ENCODE data around the gene PRKCB.

PRKCB gene

DNA sequence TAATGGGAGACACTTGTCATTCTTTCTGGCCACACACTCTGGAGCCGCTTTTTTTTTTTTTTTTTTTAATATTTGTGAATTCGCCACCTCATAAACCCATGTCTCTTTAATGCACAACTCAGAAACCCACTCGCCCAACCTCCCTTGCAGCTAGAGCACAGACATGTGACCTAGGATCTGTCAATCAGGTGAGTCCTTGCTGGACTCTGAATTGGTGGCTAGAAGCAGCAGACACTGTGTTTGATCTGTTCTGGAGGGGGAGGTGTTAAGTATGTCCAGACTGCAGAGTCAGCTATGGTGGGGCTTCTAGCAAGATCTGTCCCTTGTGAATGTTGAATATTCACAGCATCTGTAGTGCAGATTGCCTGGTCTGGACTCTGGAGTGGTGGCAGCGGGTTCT, 112.1 kb downstream of the PRKCB start:
- H3K27me3 ChIP-seq (ENCODE audit: control insufficient read depth in 5 of 5, insufficient read depth in 4 of 5, low read length in 5 of 5) = no peaks in the 10 kb centered on the region

DNA sequence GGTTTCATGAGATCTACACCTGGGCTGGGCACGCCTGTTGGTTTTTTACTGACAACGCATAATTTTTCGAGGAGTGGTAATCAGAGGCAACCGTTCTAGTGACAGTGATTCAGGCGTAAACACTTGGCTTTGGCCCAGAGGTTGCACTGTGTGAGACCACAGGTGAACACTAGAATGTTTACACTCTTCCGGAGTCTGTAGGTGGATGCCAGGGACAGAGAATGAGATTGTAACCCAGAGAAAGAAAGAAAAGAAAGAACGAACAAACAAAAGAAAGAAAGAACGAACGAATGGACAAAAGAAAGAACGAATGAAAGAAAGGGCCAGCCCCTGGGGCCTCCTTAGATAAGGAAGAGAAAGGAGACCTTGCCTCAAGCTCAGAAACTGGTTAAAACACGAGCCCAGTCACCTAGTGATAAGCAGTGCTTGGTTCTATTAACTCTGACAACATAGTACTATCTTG, 113.2 kb downstream of the PRKCB start:
- Histone ChIP-seq H3K27ac (ENCODE audit: low read depth, low read length) (no peak overlapping the region), H3K36me3 (ENCODE audit: control insufficient read depth in 5 of 5, insufficient read depth in 5 of 5, low read length in 5 of 5) (no peaks in the 10 kb centered on the region), H3K9ac (ENCODE audit: low read length in 5 of 5) (no peak overlapping the region), H3K4me1 (ENCODE audit: control insufficient read depth in 5 of 5, insufficient read depth in 5 of 5, low read length in 5 of 5) (peaks cover 0 to 12% (median 0%) of the 10 kb centered on the region in 5 donors), H3K4me3 (ENCODE audit: low read depth in 1 of 5, low read length in 5 of 5) (no peak overlapping the region), H3K9me3 (ENCODE audit: control insufficient read depth in 5 of 5, low read length in 5 of 5) (no peaks in the 10 kb centered on the region), H3K27me3 (ENCODE audit: control insufficient read depth in 5 of 5, insufficient read depth in 4 of 5, low read length in 5 of 5) (peaks cover 0 to 2% (median 0%) of the 10 kb centered on the region in 5 donors)

More for the DNA sequence above, 112.1 kb downstream of the PRKCB start:
- Histone ChIP-seq H3K4me3 (ENCODE audit: low read depth in 1 of 5, low read length in 5 of 5) (no peak overlapping the region), H3K9ac (ENCODE audit: low read length in 5 of 5) (no peak overlapping the region), H3K36me3 (ENCODE audit: control insufficient read depth in 5 of 5, insufficient read depth in 5 of 5, low read length in 5 of 5) (no peaks in the 10 kb centered on the region), H3K4me1 (ENCODE audit: control insufficient read depth in 5 of 5, insufficient read depth in 5 of 5, low read length in 5 of 5) (peaks cover 0 to 12% (median 0%) of the 10 kb centered on the region in 5 donors), H3K27ac (ENCODE audit: low read depth, low read length) (no peak overlapping the region), H3K9me3 (ENCODE audit: control insufficient read depth in 5 of 5, low read length in 5 of 5) (no peaks in the 10 kb centered on the region)

DNA sequence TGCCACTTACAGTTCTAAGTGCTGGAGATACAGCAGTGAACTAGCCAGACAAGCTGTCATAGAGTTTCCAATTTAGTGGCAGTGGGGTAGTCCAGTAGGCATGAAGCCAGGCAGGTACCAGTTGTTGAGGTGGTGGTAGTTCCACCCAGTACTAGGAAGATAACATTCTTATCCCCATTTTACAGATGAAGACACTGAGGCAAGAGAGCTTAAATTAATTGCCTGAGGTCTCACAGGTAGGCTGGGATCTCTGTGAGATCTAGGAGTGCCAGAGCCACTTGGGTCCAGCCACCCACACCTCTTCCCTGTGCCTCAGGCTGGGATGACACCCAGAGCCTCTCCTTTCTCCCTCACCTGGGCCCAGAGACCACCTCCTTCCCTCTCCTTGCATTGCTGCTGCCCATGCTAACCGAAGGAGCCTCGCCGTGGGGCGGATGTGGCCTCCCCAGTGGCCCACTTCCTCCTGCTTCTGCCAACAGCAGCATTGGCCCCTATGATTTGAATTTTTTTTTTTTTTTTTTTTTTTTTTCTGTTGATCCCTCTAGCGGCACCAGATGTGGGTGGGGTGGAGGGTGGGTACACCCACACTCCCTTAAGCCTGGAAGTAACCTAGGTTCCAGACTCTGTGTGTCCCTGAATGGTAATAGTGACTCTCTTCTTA, 114.0 kb downstream of the PRKCB start:
- H3K4me3 ChIP-seq (ENCODE audit: low read depth in 1 of 5, low read length in 5 of 5) = no peak overlapping the region
- H3K27me3 ChIP-seq (ENCODE audit: control insufficient read depth in 5 of 5, insufficient read depth in 4 of 5, low read length in 5 of 5) = peaks cover 0 to 5% (median 3%) of the 10 kb centered on the region in 5 donors

DNA sequence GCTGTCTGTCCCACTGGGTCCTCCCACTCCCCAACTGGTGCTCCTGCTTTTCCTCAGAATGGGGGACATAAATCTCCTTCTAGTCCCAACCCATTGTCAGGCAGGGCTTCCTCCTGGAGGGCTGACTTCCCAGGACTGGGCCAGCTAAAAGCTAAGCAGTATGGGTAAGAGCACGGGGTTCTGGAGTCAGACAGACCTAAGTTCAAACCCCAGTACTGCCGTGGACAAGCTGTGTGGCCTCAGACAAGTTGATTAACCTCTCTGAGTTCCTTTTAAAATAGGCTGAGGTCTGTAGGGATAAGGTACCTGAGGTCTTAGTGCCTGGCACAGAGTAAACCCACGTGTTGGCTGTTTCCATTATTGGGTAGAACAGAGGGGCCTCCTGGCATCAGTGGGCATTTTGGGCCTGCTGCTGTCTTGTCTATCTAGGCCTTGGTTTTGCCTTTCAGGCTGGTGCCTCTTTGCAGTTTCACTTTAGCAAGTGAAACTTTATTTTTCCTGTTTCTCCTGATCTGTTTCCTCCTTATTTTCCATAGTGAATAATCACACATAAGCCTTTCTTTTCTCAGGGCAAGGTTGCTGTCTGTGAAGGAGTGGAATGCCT, 114.6 kb downstream of the PRKCB start:
- H3K27me3 ChIP-seq (ENCODE audit: control insufficient read depth in 5 of 5, insufficient read depth in 4 of 5, low read length in 5 of 5) = peaks cover 0 to 5% (median 3%) of the 10 kb centered on the region in 5 donors
- no peak overlapping the region for H3K9ac ChIP-seq (ENCODE audit: low read length in 5 of 5)
- H3K4me3 ChIP-seq (ENCODE audit: low read depth in 1 of 5, low read length in 5 of 5) = no peak overlapping the region
- H3K27ac ChIP-seq (ENCODE audit: low read depth, low read length) = no peak overlapping the region
- H3K36me3 ChIP-seq (ENCODE audit: control insufficient read depth in 5 of 5, insufficient read depth in 5 of 5, low read length in 5 of 5) = no peaks in the 10 kb centered on the region
- no peaks in the 10 kb centered on the region for H3K9me3 ChIP-seq (ENCODE audit: control insufficient read depth in 5 of 5, low read length in 5 of 5)
- H3K4me1 ChIP-seq (ENCODE audit: control insufficient read depth in 5 of 5, insufficient read depth in 5 of 5, low read length in 5 of 5) = peaks cover 0 to 12% (median 0%) of the 10 kb centered on the region in 5 donors

More for the DNA sequence above, 114.0 kb downstream of the PRKCB start:
- no peak overlapping the region for H3K9ac ChIP-seq (ENCODE audit: low read length in 5 of 5)
- H3K27ac ChIP-seq (ENCODE audit: low read depth, low read length) = no peak overlapping the region
- peaks cover 0 to 12% (median 0%) of the 10 kb centered on the region in 5 donors for H3K4me1 ChIP-seq (ENCODE audit: control insufficient read depth in 5 of 5, insufficient read depth in 5 of 5, low read length in 5 of 5)
- no peaks in the 10 kb centered on the region for H3K9me3 ChIP-seq (ENCODE audit: control insufficient read depth in 5 of 5, low read length in 5 of 5)
- no peaks in the 10 kb centered on the region for H3K36me3 ChIP-seq (ENCODE audit: control insufficient read depth in 5 of 5, insufficient read depth in 5 of 5, low read length in 5 of 5)

DNA sequence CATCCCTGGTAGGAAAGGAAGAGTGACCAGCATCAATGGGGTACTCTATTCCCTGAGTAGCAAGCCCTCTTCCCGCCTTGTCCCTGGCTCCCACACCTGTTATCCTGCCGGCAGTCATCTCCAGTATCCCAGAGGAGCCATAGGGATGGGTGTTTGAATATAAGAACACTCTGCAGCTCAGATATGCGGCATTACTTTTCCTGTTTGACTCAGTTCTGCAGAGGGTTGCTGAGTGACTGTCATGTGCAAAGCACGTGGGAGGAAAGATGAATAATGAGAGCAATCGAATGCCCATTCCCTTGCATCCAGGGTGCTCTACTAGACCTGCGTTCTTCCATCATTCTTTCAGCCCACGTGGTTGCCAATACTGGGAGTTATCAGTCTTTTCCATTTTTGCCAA, 115.1 kb downstream of the PRKCB start:
- no peaks in the 10 kb centered on the region for H3K36me3 ChIP-seq (ENCODE audit: control insufficient read depth in 5 of 5, insufficient read depth in 5 of 5, low read length in 5 of 5)
- H3K9ac ChIP-seq (ENCODE audit: low read length in 5 of 5) = no peak overlapping the region
- no peaks in the 10 kb centered on the region for H3K9me3 ChIP-seq (ENCODE audit: control insufficient read depth in 5 of 5, low read length in 5 of 5)
- no peak overlapping the region for H3K4me3 ChIP-seq (ENCODE audit: low read depth in 1 of 5, low read length in 5 of 5)
- peaks cover 0 to 5% (median 3%) of the 10 kb centered on the region in 5 donors for H3K27me3 ChIP-seq (ENCODE audit: control insufficient read depth in 5 of 5, insufficient read depth in 4 of 5, low read length in 5 of 5)
- H3K4me1 ChIP-seq (ENCODE audit: control insufficient read depth in 5 of 5, insufficient read depth in 5 of 5, low read length in 5 of 5) = peaks cover 0 to 12% (median 0%) of the 10 kb centered on the region in 5 donors
- no peak overlapping the region for H3K27ac ChIP-seq (ENCODE audit: low read depth, low read length)

DNA sequence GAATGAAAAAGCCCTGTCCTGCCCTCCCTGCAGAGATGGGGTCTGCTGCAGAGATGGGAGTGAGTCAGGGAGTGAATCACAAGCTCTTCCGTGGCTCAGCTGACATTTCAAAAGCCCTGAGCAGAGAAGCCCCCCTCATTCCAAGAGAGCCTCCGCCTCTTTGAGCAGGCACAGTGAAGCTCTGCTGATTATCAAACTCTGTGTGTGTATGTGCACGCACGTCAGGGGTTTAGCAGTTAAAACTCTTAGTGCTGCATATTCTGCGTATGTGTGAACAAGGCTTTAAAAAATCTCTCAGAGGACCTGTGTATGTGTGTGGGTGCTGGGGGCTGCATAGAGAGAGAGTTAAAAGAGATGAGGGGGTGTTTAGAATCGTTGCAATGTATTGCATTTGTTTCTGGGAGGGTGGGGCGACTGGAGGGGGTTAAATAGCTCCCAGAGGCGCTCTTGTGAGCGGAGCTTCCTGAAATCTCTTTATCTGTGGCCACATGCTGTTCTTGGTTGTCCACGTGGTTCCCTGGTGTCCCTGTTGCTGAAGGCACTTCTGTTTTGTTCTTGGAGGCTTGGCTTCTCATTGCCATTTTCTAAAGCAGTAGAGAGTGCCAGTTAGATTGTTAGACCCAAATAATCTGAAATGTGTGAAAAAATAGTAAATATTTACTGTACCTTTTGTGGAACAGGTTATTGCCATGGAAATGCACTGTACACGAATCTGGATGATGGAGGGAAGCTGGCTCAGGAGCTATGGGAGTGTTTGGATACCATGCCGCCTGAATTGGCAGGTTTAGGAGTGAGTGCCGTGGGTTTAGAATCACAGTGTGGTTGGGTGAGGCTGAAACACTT, 116.6 kb downstream of the PRKCB start:
- H3K9ac ChIP-seq (ENCODE audit: low read length in 5 of 5) = no peak overlapping the region
- H3K9me3 ChIP-seq (ENCODE audit: control insufficient read depth in 5 of 5, low read length in 5 of 5) = no peaks in the 10 kb centered on the region
- peaks cover 0 to 5% (median 3%) of the 10 kb centered on the region in 5 donors for H3K27me3 ChIP-seq (ENCODE audit: control insufficient read depth in 5 of 5, insufficient read depth in 4 of 5, low read length in 5 of 5)
- no peak overlapping the region for H3K27ac ChIP-seq (ENCODE audit: low read depth, low read length)
- H3K36me3 ChIP-seq (ENCODE audit: control insufficient read depth in 5 of 5, insufficient read depth in 5 of 5, low read length in 5 of 5) = no peaks in the 10 kb centered on the region
- H3K4me3 ChIP-seq (ENCODE audit: low read depth in 1 of 5, low read length in 5 of 5) = no peak overlapping the region
- peaks cover 0 to 12% (median 0%) of the 10 kb centered on the region in 5 donors for H3K4me1 ChIP-seq (ENCODE audit: control insufficient read depth in 5 of 5, insufficient read depth in 5 of 5, low read length in 5 of 5)

DNA sequence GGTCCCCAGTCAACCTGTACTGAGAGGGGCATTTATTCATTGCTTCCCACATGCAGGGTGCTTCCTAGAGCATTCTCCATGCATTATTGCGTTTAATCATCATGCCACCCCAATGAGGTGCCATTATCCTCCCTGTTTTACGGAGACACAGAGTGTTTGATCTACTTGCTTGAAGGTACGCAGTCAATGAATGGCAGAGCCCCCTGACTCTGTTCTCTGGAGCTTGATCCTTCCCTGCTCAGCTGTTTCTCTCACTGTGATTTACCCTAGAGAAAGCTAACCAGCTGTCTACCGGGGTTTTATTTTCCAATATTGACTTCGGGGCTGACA, 117.2 kb downstream of the PRKCB start:
- H3K4me1 ChIP-seq (ENCODE audit: control insufficient read depth in 5 of 5, insufficient read depth in 5 of 5, low read length in 5 of 5) = peaks cover 0 to 12% (median 0%) of the 10 kb centered on the region in 5 donors
- no peaks in the 10 kb centered on the region for H3K36me3 ChIP-seq (ENCODE audit: control insufficient read depth in 5 of 5, insufficient read depth in 5 of 5, low read length in 5 of 5)
- H3K9ac ChIP-seq (ENCODE audit: low read length in 5 of 5) = no peak overlapping the region
- no peaks in the 10 kb centered on the region for H3K9me3 ChIP-seq (ENCODE audit: control insufficient read depth in 5 of 5, low read length in 5 of 5)
- no peak overlapping the region for H3K4me3 ChIP-seq (ENCODE audit: low read depth in 1 of 5, low read length in 5 of 5)
- no peak overlapping the region for H3K27ac ChIP-seq (ENCODE audit: low read depth, low read length)
- H3K27me3 ChIP-seq (ENCODE audit: control insufficient read depth in 5 of 5, insufficient read depth in 4 of 5, low read length in 5 of 5) = peaks cover 0 to 6% (median 5%) of the 10 kb centered on the region in 5 donors

DNA sequence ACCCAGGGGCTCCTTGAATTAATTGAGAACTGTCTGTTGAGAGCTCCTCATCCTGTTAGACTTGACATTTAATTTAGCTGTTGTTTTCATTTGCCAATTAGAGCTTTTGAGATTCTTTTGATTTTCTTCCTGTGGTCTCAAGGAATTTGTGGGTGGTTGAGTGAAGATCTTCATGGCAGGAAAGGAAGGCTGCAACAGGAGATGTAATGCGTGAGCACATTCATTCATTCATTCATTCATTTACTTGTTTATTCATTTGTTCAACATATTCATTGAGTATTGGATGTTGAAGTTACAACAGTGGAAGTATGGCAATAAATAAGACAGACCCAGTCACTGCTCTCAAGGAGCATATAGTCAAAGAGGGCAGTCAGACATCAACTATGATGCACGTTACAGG, 117.7 kb downstream of the PRKCB start:
- Histone ChIP-seq H3K9ac (ENCODE audit: low read length in 5 of 5) (no peak overlapping the region), H3K9me3 (ENCODE audit: control insufficient read depth in 5 of 5, low read length in 5 of 5) (no peaks in the 10 kb centered on the region), H3K27me3 (ENCODE audit: control insufficient read depth in 5 of 5, insufficient read depth in 4 of 5, low read length in 5 of 5) (peaks cover 0 to 6% (median 5%) of the 10 kb centered on the region in 5 donors), H3K36me3 (ENCODE audit: control insufficient read depth in 5 of 5, insufficient read depth in 5 of 5, low read length in 5 of 5) (no peaks in the 10 kb centered on the region), H3K27ac (ENCODE audit: low read depth, low read length) (no peak overlapping the region), H3K4me1 (ENCODE audit: control insufficient read depth in 5 of 5, insufficient read depth in 5 of 5, low read length in 5 of 5) (peaks cover 0 to 12% (median 0%) of the 10 kb centered on the region in 5 donors), H3K4me3 (ENCODE audit: low read depth in 1 of 5, low read length in 5 of 5) (no peak overlapping the region)

DNA sequence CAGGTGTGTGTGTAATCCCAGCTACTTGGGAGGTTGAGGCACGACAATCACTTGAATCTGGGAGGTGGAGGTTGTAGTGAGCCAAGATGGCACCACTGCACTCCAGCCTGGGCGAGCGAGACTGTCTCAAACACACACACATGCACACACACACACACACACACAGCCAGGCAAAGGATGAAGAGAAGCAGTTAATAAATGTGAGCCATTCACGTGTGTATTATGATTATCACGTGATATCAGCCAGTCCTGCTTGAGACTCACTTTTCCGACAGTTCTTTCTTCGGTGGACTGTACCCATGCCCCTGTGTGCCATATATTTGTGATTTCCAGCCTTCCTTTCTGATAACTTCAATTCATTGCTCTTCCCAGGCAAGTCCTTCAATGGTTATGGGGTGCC, 119.3 kb downstream of the PRKCB start:
- H3K9ac ChIP-seq (ENCODE audit: low read length in 5 of 5) = no peak overlapping the region
- H3K27ac ChIP-seq (ENCODE audit: low read depth, low read length) = no peak overlapping the region
- H3K4me1 ChIP-seq (ENCODE audit: control insufficient read depth in 5 of 5, insufficient read depth in 5 of 5, low read length in 5 of 5) = peaks cover 0 to 12% (median 3%) of the 10 kb centered on the region in 5 donors
- peaks cover 0 to 6% (median 5%) of the 10 kb centered on the region in 5 donors for H3K27me3 ChIP-seq (ENCODE audit: control insufficient read depth in 5 of 5, insufficient read depth in 4 of 5, low read length in 5 of 5)
- H3K36me3 ChIP-seq (ENCODE audit: control insufficient read depth in 5 of 5, insufficient read depth in 5 of 5, low read length in 5 of 5) = no peaks in the 10 kb centered on the region
- H3K4me3 ChIP-seq (ENCODE audit: low read depth in 1 of 5, low read length in 5 of 5) = no peak overlapping the region
- H3K9me3 ChIP-seq (ENCODE audit: control insufficient read depth in 5 of 5, low read length in 5 of 5) = no peaks in the 10 kb centered on the region

DNA sequence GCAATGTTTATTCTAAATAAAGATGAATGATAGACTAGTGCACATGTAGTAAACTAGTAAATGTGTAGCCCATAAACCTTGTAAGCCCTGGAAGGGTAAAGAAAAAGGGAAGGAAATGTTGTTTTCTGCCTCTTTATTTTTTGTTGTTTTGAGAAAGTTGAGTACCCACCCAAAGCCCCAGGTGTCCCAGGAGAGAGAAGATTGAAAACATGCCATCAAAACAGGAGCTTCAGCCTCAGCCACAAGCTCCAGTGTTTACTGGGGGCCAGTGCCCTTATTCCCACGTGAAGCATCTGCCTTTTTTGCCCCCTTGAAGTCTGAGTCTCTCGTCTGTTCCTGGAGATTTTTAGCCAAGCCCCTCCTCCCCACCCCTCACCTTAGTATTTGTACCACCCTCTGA, 121.5 kb downstream of the PRKCB start:
- Histone ChIP-seq H3K9ac (ENCODE audit: low read length in 5 of 5) (no peak overlapping the region), H3K4me1 (ENCODE audit: control insufficient read depth in 5 of 5, insufficient read depth in 5 of 5, low read length in 5 of 5) (peaks cover 0 to 3% (median 0%) of the 10 kb centered on the region in 5 donors), H3K9me3 (ENCODE audit: control insufficient read depth in 5 of 5, low read length in 5 of 5) (no peaks in the 10 kb centered on the region), H3K27ac (ENCODE audit: low read depth, low read length) (no peak overlapping the region), H3K4me3 (ENCODE audit: low read depth in 1 of 5, low read length in 5 of 5) (no peak overlapping the region), H3K27me3 (ENCODE audit: control insufficient read depth in 5 of 5, insufficient read depth in 4 of 5, low read length in 5 of 5) (peaks cover 0 to 6% (median 5%) of the 10 kb centered on the region in 5 donors), H3K36me3 (ENCODE audit: control insufficient read depth in 5 of 5, insufficient read depth in 5 of 5, low read length in 5 of 5) (no peaks in the 10 kb centered on the region)

Data from subcutaneous abdominal adipose tissue (tissue), 5 donors.